GM21515 (cell line): Measurements from ENCODE around the gene ZNF627.
"Not testable (repeated sequence)": the region's sequence is repeated elsewhere in the genome, so short reads cannot be mapped to it uniquely, and the experiment has no call there.

Experiments
- ATAC-seq: cut with Tn5 transposase; IDR thresholded peaks from one replicate; pipeline ENCODE4 v1.9.1; 2021; ENCODE audit not compliant: unreplicated experiment

Gene ZNF627

GRCh38 chr19:11624069-11624463, 26.8 kb downstream of the ZNF627 start:
- no peak for ATAC-seq

GRCh38 chr19:11626252-11626651, 29.0 kb downstream of the ZNF627 start:
- no peak for ATAC-seq

- no peak for ATAC-seq
These were observed 35.9 kb downstream of the ZNF627 start for GRCh38 chr19:11633223-11633622.

GRCh38 chr19:11634018-11634662, 36.9 kb downstream of the ZNF627 start:
- not testable (repeated sequence) for ATAC-seq

- ATAC-seq, result no peak
These were observed 41.9 kb downstream of the ZNF627 start for GRCh38 chr19:11639245-11639601.

GRCh38 chr19:11639602-11640471, 42.6 kb downstream of the ZNF627 start:
- peak; percentile 91 for ATAC-seq

- no peak for ATAC-seq
These were observed 44.0 kb downstream of the ZNF627 start for GRCh38 chr19:11641244-11641643.

GRCh38 chr19:11642902-11643301, 45.6 kb downstream of the ZNF627 start:
- ATAC-seq, result no peak

- no peak for ATAC-seq
These were observed 52.7 kb downstream of the ZNF627 start for GRCh38 chr19:11649941-11650340.

- no peak for ATAC-seq
These were observed 53.8 kb downstream of the ZNF627 start for GRCh38 chr19:11651062-11651461.

- no peak for ATAC-seq
These were observed 54.8 kb downstream of the ZNF627 start for GRCh38 chr19:11652056-11652455.

- no peak for ATAC-seq
These were observed 55.2 kb downstream of the ZNF627 start for GRCh38 chr19:11652492-11652891.

- ATAC-seq, result no peak
These were observed 59.3 kb downstream of the ZNF627 start for GRCh38 chr19:11656535-11656934.

GRCh38 chr19:11657307-11657706, 60.0 kb downstream of the ZNF627 start:
- ATAC-seq, result no peak

- ATAC-seq, result no peak
These were observed 61.7 kb downstream of the ZNF627 start for GRCh38 chr19:11658970-11659369.

GRCh38 chr19:11659612-11660011, 62.3 kb downstream of the ZNF627 start:
- no peak for ATAC-seq

GRCh38 chr19:11662278-11662677, 65.0 kb downstream of the ZNF627 start:
- ATAC-seq, result no peak

- ATAC-seq, result no peak
These were observed 65.9 kb downstream of the ZNF627 start for GRCh38 chr19:11663181-11663591.
